Peyer's patch (tissue), 4 donors: ENCODE measurements around the gene PLPP2. TPM values are rescaled to one million over a fixed set of nuclear protein-coding genes. Genes with fewer than 3 reads are reported as not detected.
"Not testable (repeated sequence)": the region's sequence is repeated elsewhere in the genome, so short reads cannot be mapped to it uniquely, and the experiment has no call there.

Experiments used
- DNase-seq, 3 donors: peaks; one replicate each; pipeline ENCODE4 v3.0.0-alpha.2; 2017 to 2019
- H3K27ac ChIP-seq, 4 donors: fragments of 200-600 bp; sonication (generic); one replicate each; pipeline ENCODE4 v1.5.1; 2016 to 2019
- H3K27me3 ChIP-seq, 2 donors: fragments of 200-600 bp; sonication (generic); one replicate each; pipeline ENCODE4 v1.5.1; 2019
- H3K36me3 ChIP-seq, 3 donors: fragments of 200-600 bp; sonication (generic); one replicate each; pipeline ENCODE4 v1.5.1; 2016 to 2019
- H3K4me1 ChIP-seq, 4 donors: fragments of 200-600 bp; sonication (generic); one replicate each; pipeline ENCODE4 v1.5.1; 2016 to 2019
- H3K4me3 ChIP-seq, 4 donors: fragments of 200-600 bp; sonication (generic); 1 replicate in 3 of 4; 2 replicates in 1 of 4; pipeline ENCODE4 v1.5.1; 2016 to 2019; ENCODE audit warnings: mild to moderate bottlenecking in 1 of 4
- H3K9me3 ChIP-seq, 4 donors: fragments of 200-600 bp; sonication (generic); one replicate each; pipeline ENCODE4 v1.5.1; 2016 to 2019; ENCODE audit warnings: mild to moderate bottlenecking in 1 of 4
- POLR2A ChIP-seq, 2 donors: fragments of 450-650 bp; IDR thresholded peaks; one replicate each; pipeline ENCODE4 v1.5.1; 2017; ENCODE audit warnings: antibody characterized with exemption in 2 of 2, mild to moderate bottlenecking in 2 of 2, moderate library complexity in 2 of 2
- total RNA-seq, 4 donors: library from RNA; depleted of rRNA; stranded (reverse); fragments of >200 nt; gene quantifications; one replicate each; pipeline ENCODE4 v1.1.0, GENCODE V29; 2016
- TF ChIP-seq, protein P1 (sequence below), 6 experiments: fragments of 450-650 bp in 4 of 6; fragments of 200-600 bp in 2 of 6; sonication (generic) in 1 of 6; IDR thresholded peaks; one replicate each; pipeline ENCODE4 v1.5.1; 2017 to 2019; ENCODE audit warnings: antibody characterized with exemption in 6 of 6, mild to moderate bottlenecking in 3 of 6, moderate library complexity in 1 of 6

Gene PLPP2
- total RNA-seq, 4 donors from 2014 or later, result 42.1 to 260 (median 188) TPM

DNA sequence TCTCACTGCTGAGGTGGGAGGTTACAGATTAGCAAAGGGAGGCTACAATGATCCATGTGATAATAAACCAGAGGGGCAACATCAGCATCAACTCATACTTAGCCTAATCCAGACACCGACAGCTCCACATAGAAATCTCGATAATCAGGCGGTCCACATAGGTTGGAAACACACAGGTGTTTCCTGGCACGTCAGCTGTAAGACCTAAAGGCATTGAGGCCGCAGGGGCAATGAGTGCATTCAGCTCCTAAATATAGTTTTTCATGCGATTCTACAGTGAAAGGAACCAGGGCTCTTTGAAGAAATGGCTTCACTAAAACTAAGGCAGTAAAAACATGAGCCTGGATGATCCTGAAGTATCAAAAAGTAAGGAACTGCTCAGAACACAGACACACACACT is 19.3 kb downstream of the PLPP2 start:
- TF ChIP-seq, protein P1, sequence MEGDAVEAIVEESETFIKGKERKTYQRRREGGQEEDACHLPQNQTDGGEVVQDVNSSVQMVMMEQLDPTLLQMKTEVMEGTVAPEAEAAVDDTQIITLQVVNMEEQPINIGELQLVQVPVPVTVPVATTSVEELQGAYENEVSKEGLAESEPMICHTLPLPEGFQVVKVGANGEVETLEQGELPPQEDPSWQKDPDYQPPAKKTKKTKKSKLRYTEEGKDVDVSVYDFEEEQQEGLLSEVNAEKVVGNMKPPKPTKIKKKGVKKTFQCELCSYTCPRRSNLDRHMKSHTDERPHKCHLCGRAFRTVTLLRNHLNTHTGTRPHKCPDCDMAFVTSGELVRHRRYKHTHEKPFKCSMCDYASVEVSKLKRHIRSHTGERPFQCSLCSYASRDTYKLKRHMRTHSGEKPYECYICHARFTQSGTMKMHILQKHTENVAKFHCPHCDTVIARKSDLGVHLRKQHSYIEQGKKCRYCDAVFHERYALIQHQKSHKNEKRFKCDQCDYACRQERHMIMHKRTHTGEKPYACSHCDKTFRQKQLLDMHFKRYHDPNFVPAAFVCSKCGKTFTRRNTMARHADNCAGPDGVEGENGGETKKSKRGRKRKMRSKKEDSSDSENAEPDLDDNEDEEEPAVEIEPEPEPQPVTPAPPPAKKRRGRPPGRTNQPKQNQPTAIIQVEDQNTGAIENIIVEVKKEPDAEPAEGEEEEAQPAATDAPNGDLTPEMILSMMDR (IDR thresholded peaks at IDR 0.05), result no peak
- no peak for TF ChIP-seq POLR2A (IDR thresholded peaks at IDR 0.05)
- no peaks in the 10 kb centered on the region for H3K9me3 ChIP-seq
- H3K36me3 ChIP-seq, result no peaks in the 10 kb centered on the region
- no peak for DNase-seq
- no peak overlapping the region for H3K4me3 ChIP-seq
- peaks cover 0 to 5% (median 2%) of the 10 kb centered on the region in 4 donors for H3K4me1 ChIP-seq
- H3K27me3 ChIP-seq, result no peaks in the 10 kb centered on the region
- no peak overlapping the region for H3K27ac ChIP-seq

DNA sequence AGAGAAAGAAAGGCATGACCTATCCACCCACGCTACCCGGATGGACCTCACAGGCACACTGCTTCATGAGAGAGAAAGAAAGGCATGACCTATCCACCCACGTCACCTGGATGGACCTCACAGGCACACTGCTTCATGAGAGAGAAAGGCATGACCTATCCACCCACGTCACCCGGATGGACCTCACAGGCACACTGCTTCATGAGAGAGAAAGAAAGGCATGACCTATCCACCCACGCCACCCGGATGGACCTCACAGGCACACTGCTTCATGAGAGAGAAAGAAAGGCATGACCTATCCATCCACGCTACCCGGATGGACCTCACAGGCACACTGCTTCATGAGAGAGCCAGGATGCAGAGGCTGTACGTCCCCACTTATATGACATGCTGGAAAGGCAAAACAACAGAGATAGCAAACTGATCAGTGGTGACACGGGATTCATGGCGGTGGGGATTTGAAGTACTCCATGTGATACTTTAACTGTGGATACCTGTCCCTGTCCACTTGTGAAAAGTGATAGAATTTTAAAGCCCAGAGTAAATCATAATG is 20.4 kb downstream of the PLPP2 start:
- DNase-seq, H3K27me3 ChIP-seq, H3K4me3 ChIP-seq, H3K4me1 ChIP-seq, H3K9me3 ChIP-seq, H3K27ac ChIP-seq, H3K36me3 ChIP-seq: not testable (repeated sequence)

DNA sequence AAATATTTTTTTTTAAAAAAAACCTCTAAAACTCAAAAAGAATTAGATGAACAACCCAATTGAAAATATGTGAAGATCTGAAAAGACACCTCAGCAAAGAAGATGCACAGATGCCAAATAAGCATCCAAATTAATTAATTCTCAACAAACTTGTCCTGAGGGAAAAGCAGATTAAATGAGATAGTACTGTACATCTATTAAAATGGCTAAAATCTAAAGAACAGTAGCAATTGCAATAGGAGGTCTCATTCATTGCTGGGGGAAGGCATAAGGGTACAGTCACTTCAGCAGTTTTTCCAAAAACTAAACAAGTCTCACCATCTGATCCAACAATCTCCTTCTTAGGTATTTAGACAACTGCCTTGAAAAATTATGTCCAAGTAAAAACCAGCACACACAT is 22.0 kb downstream of the PLPP2 start:
- Histone ChIP-seq H3K27ac (no peak overlapping the region), H3K9me3 (no peaks in the 10 kb centered on the region), H3K4me3 (no peak overlapping the region), H3K27me3 (no peaks in the 10 kb centered on the region), H3K4me1 (peaks cover 0 to 8% (median 2%) of the 10 kb centered on the region in 4 donors), H3K36me3 (no peaks in the 10 kb centered on the region)
- DNase-seq, result no peak
- TF ChIP-seq, protein P1 (IDR thresholded peaks at IDR 0.05), result no peak
- TF ChIP-seq POLR2A (IDR thresholded peaks at IDR 0.05), result no peak

- Histone ChIP-seq H3K4me1 (peaks cover 0 to 6% (median 0%) of the 10 kb centered on the region in 4 donors), H3K9me3 (no peaks in the 10 kb centered on the region), H3K27ac (no peak overlapping the region), H3K4me3 (no peak overlapping the region), H3K36me3 (no peaks in the 10 kb centered on the region), H3K27me3 (no peaks in the 10 kb centered on the region)
- no peak for DNase-seq
- TF ChIP-seq POLR2A (IDR thresholded peaks at IDR 0.05), result no peak
- TF ChIP-seq, protein P1 (IDR thresholded peaks at IDR 0.05), result no peak
These were observed 29.1 kb downstream of the PLPP2 start for GRCh38 chr19:262125-262524.

DNA sequence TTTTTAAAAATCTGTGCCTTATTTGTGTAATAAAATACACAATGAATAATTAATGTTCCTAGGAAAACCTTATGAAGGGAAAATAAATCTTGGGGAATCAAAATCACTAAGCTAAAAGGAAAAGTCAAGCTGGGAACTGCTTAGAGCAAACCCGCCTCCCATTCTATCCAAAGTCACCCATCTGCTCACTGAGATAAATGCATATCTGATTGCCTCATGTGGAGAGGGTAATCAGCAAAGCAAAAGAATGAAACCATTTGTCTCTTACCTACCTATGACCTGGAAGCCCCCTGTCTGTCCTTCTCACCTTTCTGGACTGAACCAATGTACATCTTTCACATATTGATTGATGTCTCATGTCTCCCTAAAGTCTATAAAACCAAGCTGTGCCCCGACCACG is 34.4 kb downstream of the PLPP2 start:
- H3K27me3 ChIP-seq, H3K4me3 ChIP-seq, DNase-seq, H3K36me3 ChIP-seq, H3K27ac ChIP-seq, H3K9me3 ChIP-seq, H3K4me1 ChIP-seq: not testable (repeated sequence)

DNA sequence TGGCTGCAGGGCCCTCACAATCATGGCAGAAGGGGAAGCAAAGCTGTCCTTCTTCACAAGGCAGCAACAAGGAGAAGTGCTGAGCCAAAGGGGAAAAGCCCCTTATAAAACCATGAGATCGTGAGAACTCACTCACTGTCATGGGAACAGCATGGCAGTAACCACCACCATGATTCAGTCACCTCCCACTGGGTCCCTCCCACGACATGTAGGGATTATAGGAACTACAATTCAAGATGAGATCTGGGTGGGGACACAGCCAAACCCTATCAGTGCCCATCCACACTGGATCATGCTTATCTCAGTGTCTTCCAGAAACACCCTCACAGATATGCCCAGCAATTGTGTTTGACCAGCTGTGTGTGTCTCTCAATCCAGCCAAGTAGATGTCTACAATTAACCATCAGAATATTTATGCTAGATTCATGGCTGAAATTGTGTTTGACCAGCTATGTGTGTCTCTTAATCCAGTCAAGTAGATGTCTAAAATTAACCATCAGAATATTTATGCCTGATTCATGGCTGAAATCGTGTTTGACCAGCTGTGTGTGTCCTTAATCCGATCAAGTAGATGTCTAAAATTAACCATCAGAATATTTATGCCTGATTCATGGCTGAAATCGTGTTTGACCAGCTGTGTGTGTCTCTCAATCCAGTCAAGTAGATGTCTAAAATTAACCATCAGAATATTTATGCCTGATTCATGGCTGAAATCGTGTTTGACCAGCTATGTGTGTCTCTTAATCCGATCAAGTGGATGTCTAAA is 38.6 kb downstream of the PLPP2 start:
- H3K27me3 ChIP-seq, H3K9me3 ChIP-seq, H3K4me3 ChIP-seq, H3K4me1 ChIP-seq, DNase-seq, H3K36me3 ChIP-seq, H3K27ac ChIP-seq: not testable (repeated sequence)

DNA sequence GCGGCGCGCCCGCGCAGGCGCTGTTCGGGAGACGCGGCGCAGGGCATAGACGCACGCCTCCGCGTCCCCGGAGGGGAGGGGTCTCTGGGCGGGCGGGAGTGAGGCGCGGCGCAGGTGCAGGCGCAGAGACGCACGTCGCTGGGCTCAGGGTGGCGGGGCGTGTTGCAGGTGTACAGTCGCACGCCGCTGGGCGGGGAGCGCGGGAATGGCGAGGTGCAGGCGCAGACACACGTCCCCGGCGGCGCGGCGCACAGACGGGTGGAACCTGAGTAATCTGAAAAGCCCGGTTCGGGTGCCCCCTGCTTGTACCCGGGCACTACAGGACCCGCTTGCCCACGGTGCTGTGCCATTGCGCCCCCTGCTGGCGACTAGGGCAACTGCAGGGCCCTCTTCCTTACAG is 44.7 kb downstream of the PLPP2 start:
- TF ChIP-seq, protein P1 (IDR thresholded peaks at IDR 0.05), result no peak
- no peak for TF ChIP-seq POLR2A (IDR thresholded peaks at IDR 0.05)
- no peaks in the 10 kb centered on the region for H3K36me3 ChIP-seq
- H3K4me3 ChIP-seq, result no peak overlapping the region
- H3K4me1 ChIP-seq, result no peaks in the 10 kb centered on the region
- no peaks in the 10 kb centered on the region for H3K27me3 ChIP-seq
- DNase-seq, result no peak
- no peak overlapping the region for H3K27ac ChIP-seq
- no peaks in the 10 kb centered on the region for H3K9me3 ChIP-seq

GRCh38 chr19:245900-246299 is 45.3 kb downstream of the PLPP2 start:
- not testable (repeated sequence) for H3K27me3 ChIP-seq, H3K4me1 ChIP-seq, H3K27ac ChIP-seq, H3K36me3 ChIP-seq, DNase-seq, H3K9me3 ChIP-seq
- H3K4me3 ChIP-seq, result peak overlapping the region in 1 of 4 donors; percentile 30
